Measurements from ENCODE around the gene F11R. TPM values are rescaled to one million over a fixed set of nuclear protein-coding genes. Genes with fewer than 3 reads are reported as not detected.

The F11R gene
- total and polyA plus RNA-seq, 2 donors = 28.3 to 43.0 TPM

DNA sequence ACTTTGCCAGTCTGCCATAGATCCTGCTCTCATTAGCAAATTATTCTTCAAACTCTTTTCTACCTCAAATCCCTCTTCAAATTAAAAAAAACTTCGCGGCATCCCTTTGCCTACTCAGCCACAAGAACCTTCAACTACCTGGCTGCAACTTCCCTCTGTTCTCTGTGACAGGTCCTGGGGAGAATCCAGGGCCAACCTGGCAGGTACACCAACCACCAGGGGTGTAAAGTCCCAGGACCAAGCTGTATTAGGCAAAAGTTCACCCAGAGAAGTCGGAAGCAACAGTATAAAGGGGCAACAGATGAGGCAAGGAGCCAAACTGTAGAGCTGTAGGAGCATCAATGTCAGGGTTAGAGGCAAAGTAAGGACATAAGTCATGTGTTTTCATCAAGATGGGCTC lies 48.0 kb downstream of the F11R start:
- H3K27ac ChIP-seq (ENCODE audit: low read depth in 1 of 2, low read length in 1 of 2) = no peak overlapping the region
- DNase-seq (ENCODE audit: low read depth in 6 of 9, low spot score in 9 of 9) = no peak
- WGBS = 63% methylated on average over 3 of the region's 3 CpGs
- H3K9me3 ChIP-seq (ENCODE audit: control insufficient read depth in 2 of 2, insufficient read depth in 1 of 2, low read length in 1 of 2) = no peaks in the 10 kb centered on the region
- no peak overlapping the region for H3K4me3 ChIP-seq (ENCODE audit: low read length in 2 of 2)
- H3K27me3 ChIP-seq (ENCODE audit: control insufficient read depth in 2 of 2, insufficient read depth in 1 of 2, low read length in 1 of 2) = no peaks in the 10 kb centered on the region
- no peaks in the 10 kb centered on the region for H3K36me3 ChIP-seq (ENCODE audit: control insufficient read depth in 2 of 2, insufficient read depth in 2 of 2, low read length in 1 of 2)
- no peaks in the 10 kb centered on the region for H3K4me1 ChIP-seq (ENCODE audit: control insufficient read depth in 2 of 2, insufficient read depth in 2 of 2, low read length in 2 of 2)

- Histone ChIP-seq H3K4me3 (ENCODE audit: low read length in 2 of 2) (no peak overlapping the region), H3K36me3 (ENCODE audit: control insufficient read depth in 2 of 2, insufficient read depth in 2 of 2, low read length in 1 of 2) (no peaks in the 10 kb centered on the region), H3K4me1 (ENCODE audit: control insufficient read depth in 2 of 2, insufficient read depth in 2 of 2, low read length in 2 of 2) (no peaks in the 10 kb centered on the region), H3K27ac (ENCODE audit: low read depth in 1 of 2, low read length in 1 of 2) (no peak overlapping the region), H3K9me3 (ENCODE audit: control insufficient read depth in 2 of 2, insufficient read depth in 1 of 2, low read length in 1 of 2) (no peaks in the 10 kb centered on the region), H3K27me3 (ENCODE audit: control insufficient read depth in 2 of 2, insufficient read depth in 1 of 2, low read length in 1 of 2) (no peaks in the 10 kb centered on the region)
- 64% methylated on average over 6 of the region's 6 CpGs for WGBS
- DNase-seq (ENCODE audit: low read depth in 6 of 9, low spot score in 9 of 9) = no peak
Measured at GRCh38 chr1:160971618-160972056, 49.3 kb downstream of the F11R start.

GRCh38 chr1:160963521-160963920 lies 57.4 kb downstream of the F11R start:
- Histone ChIP-seq H3K4me3 (ENCODE audit: low read length in 2 of 2) (no peak overlapping the region), H3K4me1 (ENCODE audit: control insufficient read depth in 2 of 2, insufficient read depth in 2 of 2, low read length in 2 of 2) (no peaks in the 10 kb centered on the region), H3K27ac (ENCODE audit: low read depth in 1 of 2, low read length in 1 of 2) (no peak overlapping the region), H3K36me3 (ENCODE audit: control insufficient read depth in 2 of 2, insufficient read depth in 2 of 2, low read length in 1 of 2) (no peaks in the 10 kb centered on the region), H3K9me3 (ENCODE audit: control insufficient read depth in 2 of 2, insufficient read depth in 1 of 2, low read length in 1 of 2) (no peaks in the 10 kb centered on the region), H3K27me3 (ENCODE audit: control insufficient read depth in 2 of 2, insufficient read depth in 1 of 2, low read length in 1 of 2) (no peaks in the 10 kb centered on the region)
- 58% methylated on average over 4 of the region's 4 CpGs for WGBS
- no peak for DNase-seq (ENCODE audit: low read depth in 6 of 9, low spot score in 9 of 9)

GRCh38 chr1:160961419-160961818 lies 59.5 kb downstream of the F11R start:
- H3K36me3 ChIP-seq (ENCODE audit: control insufficient read depth in 2 of 2, insufficient read depth in 2 of 2, low read length in 1 of 2) = no peaks in the 10 kb centered on the region
- H3K27ac ChIP-seq (ENCODE audit: low read depth in 1 of 2, low read length in 1 of 2) = no peak overlapping the region
- no peak for DNase-seq (ENCODE audit: low read depth in 6 of 9, low spot score in 9 of 9)
- no peaks in the 10 kb centered on the region for H3K27me3 ChIP-seq (ENCODE audit: control insufficient read depth in 2 of 2, insufficient read depth in 1 of 2, low read length in 1 of 2)
- WGBS = 98% methylated on average over 1 of the region's 1 CpG
- H3K4me1 ChIP-seq (ENCODE audit: control insufficient read depth in 2 of 2, insufficient read depth in 2 of 2, low read length in 2 of 2) = no peaks in the 10 kb centered on the region
- H3K9me3 ChIP-seq (ENCODE audit: control insufficient read depth in 2 of 2, insufficient read depth in 1 of 2, low read length in 1 of 2) = no peaks in the 10 kb centered on the region
- H3K4me3 ChIP-seq (ENCODE audit: low read length in 2 of 2) = no peak overlapping the region

DNA sequence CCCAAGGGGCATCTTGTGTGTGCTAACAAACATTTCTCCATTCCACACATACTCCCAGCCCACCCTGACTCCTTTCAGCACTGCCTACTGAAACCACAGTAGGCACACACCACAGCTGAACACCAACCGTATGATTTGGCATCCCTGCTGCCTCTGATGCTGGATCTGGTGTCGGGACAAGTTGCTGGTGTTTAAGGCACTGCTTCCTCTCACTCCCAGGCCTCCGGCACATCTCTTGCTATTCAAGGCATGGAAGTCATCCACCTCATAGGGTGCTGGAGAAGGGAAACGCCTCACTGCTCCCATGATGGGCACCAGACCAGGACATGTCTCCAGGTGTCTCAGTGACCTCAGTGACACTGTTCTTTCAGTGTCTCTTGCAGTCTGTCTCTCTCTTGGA lies 64.0 kb downstream of the F11R start:
- Histone ChIP-seq H3K4me3 (ENCODE audit: low read length in 2 of 2) (no peak overlapping the region), H3K36me3 (ENCODE audit: control insufficient read depth in 2 of 2, insufficient read depth in 2 of 2, low read length in 1 of 2) (no peaks in the 10 kb centered on the region), H3K27me3 (ENCODE audit: control insufficient read depth in 2 of 2, insufficient read depth in 1 of 2, low read length in 1 of 2) (no peaks in the 10 kb centered on the region)

DNA sequence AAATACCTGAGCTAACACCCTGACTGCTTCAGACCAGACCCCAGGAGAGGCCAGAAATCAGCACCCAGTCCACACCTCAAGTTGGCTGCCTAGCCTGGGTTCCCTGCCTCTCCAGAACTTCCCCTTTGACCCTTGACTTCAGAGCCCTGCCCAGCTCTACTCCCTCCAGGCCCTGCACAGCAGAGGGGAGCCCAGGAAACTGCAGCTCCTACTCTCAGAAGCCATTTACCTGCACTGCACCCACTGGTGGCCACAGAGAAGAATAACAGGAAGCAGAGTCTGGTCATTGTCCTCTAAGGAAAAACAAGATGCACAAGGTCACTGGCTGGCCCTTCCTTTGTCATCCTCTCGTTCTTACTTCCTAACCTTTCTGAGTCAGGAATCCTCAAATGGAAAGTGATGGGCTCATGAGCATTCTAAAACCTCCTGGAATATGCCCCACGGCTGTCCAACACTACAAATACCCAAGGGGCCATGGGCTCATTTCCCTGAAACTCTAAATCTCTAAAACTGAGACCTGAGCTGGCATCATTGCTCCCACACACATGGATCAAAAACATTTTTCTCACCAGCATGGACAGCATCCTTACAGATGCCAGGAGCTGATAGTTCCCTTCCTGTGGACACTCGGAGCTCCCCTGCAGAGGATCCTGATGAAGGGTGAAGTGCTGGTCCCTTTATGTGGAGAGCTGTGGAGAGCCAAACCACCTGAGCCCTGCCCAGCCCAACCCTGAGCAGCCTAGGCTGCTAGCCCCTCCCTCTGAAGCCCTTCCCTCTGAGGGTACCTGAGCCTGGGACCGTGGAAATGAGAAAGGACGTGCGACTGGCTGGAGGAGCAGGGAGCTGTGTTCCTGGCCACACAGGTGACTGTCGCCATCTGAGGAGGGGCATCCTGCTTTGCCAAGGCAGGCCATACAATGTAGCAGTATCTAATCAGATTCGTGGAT lies 66.5 kb downstream of the F11R start, which contains the start of gene ITLN2:
ITLN2 (minus strand) TSS at position 652 of the 947 bp plus-strand sequence; CDS start at position 584, 68 bp downstream.
- no peak within 1 kb of the TSS for H3K4me3 ChIP-seq (ENCODE audit: low read length in 2 of 2)
- no peaks in the 10 kb centered on the region for H3K27me3 ChIP-seq (ENCODE audit: control insufficient read depth in 2 of 2, insufficient read depth in 1 of 2, low read length in 1 of 2)
- H3K27ac ChIP-seq (ENCODE audit: low read depth in 1 of 2, low read length in 1 of 2) = no peak within 1 kb of the TSS
- H3K9me3 ChIP-seq (ENCODE audit: control insufficient read depth in 2 of 2, insufficient read depth in 1 of 2, low read length in 1 of 2) = no peaks in the 10 kb centered on the region
- peak in 8 of 9 donors; percentile 17 to 74 (median 31) for DNase-seq (ENCODE audit: low read depth in 6 of 9, low spot score in 9 of 9)
- H3K4me1 ChIP-seq (ENCODE audit: control insufficient read depth in 2 of 2, insufficient read depth in 2 of 2, low read length in 2 of 2) = peaks cover 0 to 13% of the 10 kb centered on the region in 2 donors
- H3K36me3 ChIP-seq (ENCODE audit: control insufficient read depth in 2 of 2, insufficient read depth in 2 of 2, low read length in 1 of 2) = no peaks in the 10 kb centered on the region
- WGBS = 93% methylated on average over 8 of the region's 8 CpGs

More for the DNA sequence above, 64.0 kb downstream of the F11R start:
- Histone ChIP-seq H3K4me1 (ENCODE audit: control insufficient read depth in 2 of 2, insufficient read depth in 2 of 2, low read length in 2 of 2) (peaks cover 0 to 3% of the 10 kb centered on the region in 2 donors), H3K27ac (ENCODE audit: low read depth in 1 of 2, low read length in 1 of 2) (no peak overlapping the region), H3K9me3 (ENCODE audit: control insufficient read depth in 2 of 2, insufficient read depth in 1 of 2, low read length in 1 of 2) (no peaks in the 10 kb centered on the region)
- no peak for DNase-seq (ENCODE audit: low read depth in 6 of 9, low spot score in 9 of 9)
- WGBS = 83% methylated on average over 4 of the region's 4 CpGs

DNA sequence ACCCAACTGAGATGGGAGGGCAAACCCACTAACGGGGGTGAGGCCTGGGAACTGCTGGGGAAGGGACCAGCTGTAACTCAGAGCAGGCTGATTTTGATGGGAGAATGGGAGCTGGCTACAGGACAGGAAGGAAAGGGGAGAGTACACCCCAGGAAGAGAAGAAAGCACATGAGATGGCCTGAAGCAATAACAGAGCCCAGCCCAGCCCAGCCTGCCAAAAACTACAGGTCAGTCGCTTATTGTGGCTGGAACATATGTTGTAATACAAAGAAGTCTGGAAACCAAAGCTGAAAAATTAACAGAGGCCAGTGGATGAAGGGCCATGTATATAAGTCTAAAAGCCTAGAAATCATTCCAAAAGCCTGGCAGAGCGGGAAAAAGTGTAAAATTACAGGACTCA lies 67.9 kb downstream of the F11R start:
- peaks cover 0 to 13% of the 10 kb centered on the region in 2 donors for H3K4me1 ChIP-seq (ENCODE audit: control insufficient read depth in 2 of 2, insufficient read depth in 2 of 2, low read length in 2 of 2)
- DNase-seq (ENCODE audit: low read depth in 6 of 9, low spot score in 9 of 9) = no peak
- H3K9me3 ChIP-seq (ENCODE audit: control insufficient read depth in 2 of 2, insufficient read depth in 1 of 2, low read length in 1 of 2) = no peaks in the 10 kb centered on the region
- WGBS = 97% methylated on average over 3 of the region's 3 CpGs
- H3K27ac ChIP-seq (ENCODE audit: low read depth in 1 of 2, low read length in 1 of 2) = no peak overlapping the region
- H3K4me3 ChIP-seq (ENCODE audit: low read length in 2 of 2) = no peak overlapping the region
- no peaks in the 10 kb centered on the region for H3K27me3 ChIP-seq (ENCODE audit: control insufficient read depth in 2 of 2, insufficient read depth in 1 of 2, low read length in 1 of 2)
- no peaks in the 10 kb centered on the region for H3K36me3 ChIP-seq (ENCODE audit: control insufficient read depth in 2 of 2, insufficient read depth in 2 of 2, low read length in 1 of 2)

GRCh38 chr1:160952129-160952510 lies 68.8 kb downstream of the F11R start:
- Histone ChIP-seq H3K4me1 (ENCODE audit: control insufficient read depth in 2 of 2, insufficient read depth in 2 of 2, low read length in 2 of 2) (peaks cover 0 to 13% of the 10 kb centered on the region in 2 donors), H3K4me3 (ENCODE audit: low read length in 2 of 2) (no peak overlapping the region), H3K36me3 (ENCODE audit: control insufficient read depth in 2 of 2, insufficient read depth in 2 of 2, low read length in 1 of 2) (no peaks in the 10 kb centered on the region), H3K27ac (ENCODE audit: low read depth in 1 of 2, low read length in 1 of 2) (no peak overlapping the region), H3K9me3 (ENCODE audit: control insufficient read depth in 2 of 2, insufficient read depth in 1 of 2, low read length in 1 of 2) (no peaks in the 10 kb centered on the region), H3K27me3 (ENCODE audit: control insufficient read depth in 2 of 2, insufficient read depth in 1 of 2, low read length in 1 of 2) (no peaks in the 10 kb centered on the region)
- WGBS = 97% methylated on average over 2 of the region's 2 CpGs
- no peak for DNase-seq (ENCODE audit: low read depth in 6 of 9, low spot score in 9 of 9)

DNA sequence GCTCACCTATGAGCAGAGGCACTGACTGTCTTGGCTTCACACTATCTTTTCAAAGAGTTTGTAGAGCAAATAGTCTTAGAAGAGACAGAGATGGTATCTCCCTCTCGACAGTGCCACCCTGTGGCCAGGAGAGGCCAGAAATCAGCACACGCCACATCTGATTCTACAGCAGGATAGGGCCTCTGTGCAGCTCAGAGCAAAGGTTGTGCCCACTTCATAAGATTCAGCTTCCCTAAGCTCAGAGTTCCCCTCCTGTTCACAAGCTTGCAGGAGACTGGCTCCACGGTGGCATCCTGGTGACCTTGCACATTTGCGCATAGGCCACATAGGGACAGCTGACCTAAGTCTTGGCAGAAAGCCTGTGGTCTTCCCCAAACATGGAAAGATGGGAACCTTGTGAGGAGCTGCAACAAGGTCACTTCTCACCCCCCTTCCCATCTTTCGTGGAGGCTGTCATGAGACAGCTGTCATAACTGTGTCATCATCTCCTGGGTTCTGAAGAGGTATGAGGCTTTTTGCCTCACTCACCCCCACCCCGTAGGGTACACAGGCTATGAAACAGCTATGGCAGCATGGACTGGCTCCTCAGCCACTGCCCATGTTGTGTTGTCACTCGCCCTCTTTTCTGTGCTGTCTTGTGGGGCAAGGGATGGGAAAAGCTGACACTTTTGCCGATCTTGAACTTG lies 69.4 kb downstream of the F11R start:
- Histone ChIP-seq H3K4me3 (ENCODE audit: low read length in 2 of 2) (no peak overlapping the region), H3K36me3 (ENCODE audit: control insufficient read depth in 2 of 2, insufficient read depth in 2 of 2, low read length in 1 of 2) (no peaks in the 10 kb centered on the region), H3K27me3 (ENCODE audit: control insufficient read depth in 2 of 2, insufficient read depth in 1 of 2, low read length in 1 of 2) (no peaks in the 10 kb centered on the region), H3K4me1 (ENCODE audit: control insufficient read depth in 2 of 2, insufficient read depth in 2 of 2, low read length in 2 of 2) (peaks cover 0 to 13% of the 10 kb centered on the region in 2 donors), H3K27ac (ENCODE audit: low read depth in 1 of 2, low read length in 1 of 2) (no peak overlapping the region), H3K9me3 (ENCODE audit: control insufficient read depth in 2 of 2, insufficient read depth in 1 of 2, low read length in 1 of 2) (no peaks in the 10 kb centered on the region)
- peak; percentile 63 to 92 (median 77) for DNase-seq (ENCODE audit: low read depth in 6 of 9, low spot score in 9 of 9)
- 65% methylated on average over 8 of the region's 8 CpGs for WGBS
